Spleen (tissue), 11 donors: ENCODE results near the gene NKX6-2. TPM values are rescaled to one million over a fixed set of nuclear protein-coding genes. Genes with fewer than 3 reads are reported as not detected.

ENCODE experiments used
- DNase-seq: peaks from one replicate; pipeline ENCODE4 v3.0.0-alpha.2; 2020
- H3K27ac ChIP-seq, 8 donors: fragments of 200-600 bp; sonication (generic) in 7 of 8; 1 replicate in 4 of 8; 2 replicates in 4 of 8; pipeline versions ENCODE4 v1.5.0 to v1.8.0; 2016 to 2021; ENCODE audit warnings: inconsistent platforms in 4 of 8, mild to moderate bottlenecking in 4 of 8, moderate library complexity in 1 of 8
- H3K27me3 ChIP-seq, 7 donors: fragments of 200-600 bp; sonication (generic) in 6 of 7; replicated peaks in 1 of 7; 1 replicate in 4 of 7; 2 replicates in 3 of 7; pipeline versions ENCODE4 v1.5.0 to v1.8.0; 2016 to 2021; ENCODE audit warnings: inconsistent platforms in 3 of 7, mild to moderate bottlenecking in 1 of 7
- H3K36me3 ChIP-seq, 6 donors: fragments of 200-600 bp; sonication (generic) in 5 of 6; 1 replicate in 4 of 6; 2 replicates in 2 of 6; pipeline versions ENCODE4 v1.5.0 to v1.8.0; 2016 to 2021; ENCODE audit warnings: inconsistent platforms in 2 of 6
- H3K4me1 ChIP-seq, 6 donors: fragments of 200-600 bp; sonication (generic) in 5 of 6; 1 replicate in 3 of 6; 2 replicates in 3 of 6; pipeline versions ENCODE4 v1.5.0 to v1.8.0; 2016 to 2021; ENCODE audit warnings: inconsistent platforms in 3 of 6
- H3K4me3 ChIP-seq, 8 donors: fragments of 200-600 bp; sonication (generic) in 7 of 8; 1 replicate in 4 of 8; 2 replicates in 4 of 8; pipeline versions ENCODE4 v1.5.0 to v1.8.0; 2016 to 2021; ENCODE audit warnings: inconsistent platforms in 4 of 8, mild to moderate bottlenecking in 4 of 8, moderate library complexity in 2 of 8
- H3K9me3 ChIP-seq, 8 donors: fragments of 200-600 bp; sonication (generic) in 7 of 8; 1 replicate in 4 of 8; 2 replicates in 4 of 8; pipeline versions ENCODE4 v1.5.0 to v1.8.0; 2016 to 2021; ENCODE audit warnings: inconsistent platforms in 4 of 8
- CTCF ChIP-seq, 11 experiments: fragments of 200-600 bp in 7 of 11; fragments of 450-650 bp in 4 of 11; sonication (generic) in 4 of 11; IDR thresholded peaks in 8 of 11; conservative IDR thresholded peaks in 3 of 11; 1 replicate in 7 of 11; 2 replicates in 4 of 11; pipeline versions ENCODE4 v1.4.0 to v1.8.0; 2016 to 2021; ENCODE audit warnings: antibody characterized with exemption in 11 of 11, inconsistent platforms in 4 of 11, mild to moderate bottlenecking in 1 of 11
- POLR2A ChIP-seq, 3 donors: fragments of 450-650 bp; IDR thresholded peaks; one replicate each; pipeline ENCODE4 v1.5.1; 2017; ENCODE audit warnings: antibody characterized with exemption in 3 of 3, mild to moderate bottlenecking in 1 of 3
- POLR2AphosphoS5 ChIP-seq, 3 donors: sonication (generic); formaldehyde crosslinking; IDR thresholded peaks; one replicate each; pipeline ENCODE4 v1.5.1; 2017; ENCODE audit warnings: antibody characterized with exemption in 3 of 3
- WGBS, 5 donors: extraction: QIAGEN DNeasy Blood & Tissue Kit in 3 of 5; methylation state at CpG; one replicate each; pipeline versions ENCODE4 v1.1.5 to v1.1.7; 2013 to 2018; 5-methylcytosine and 5-hydroxymethylcytosine counted together
- intact Hi-C: fragments of 100-400 bp; cut with DNase I; formaldehyde crosslinking; loops from one replicate; pipeline ENCODE4 v1.15.0; 2023; ENCODE audit warnings: low total_unique reads
- polyA plus RNA-seq, 3 donors: library from polyadenylated mRNA; stranded (reverse); fragments of 200-250 nt; gene quantifications; one replicate each; pipeline ENCODE4 v1.2.1, GENCODE V29; 2013
- total RNA-seq, 7 donors: library from RNA; depleted of rRNA in 3 of 7; stranded (reverse); fragments of >200 nt in 3 of 7; fragmentation: NEBNext Ultra II Directional in 4 of 7; extraction: Animal tissue kit (Norgen Biotek cat#: 25700) in 4 of 7; gene quantifications; one replicate each; pipeline versions ENCODE4 v1.1.0 to v1.2.1, GENCODE V29; 2016 to 2021
- donor health status: healthy with polysubstance abuse.
- donor health status: DM: no; HTN: no; CAD: no; lungs with moderate emphysema.
- donor health status: DM: no; HTN: no; CAD: no.
- donor health status: Bipolar disorder and iron deficiency.
- donor health status: healthy.
- donor health status: DM: no; HTN: no; CAD: no.
- donor health status: DM: yes; HTN: yes; CAD: no.

Gene NKX6-2
- total and polyA plus RNA-seq, 10 donors: 0.03 to 0.08 TPM; not detected in 8

GRCh38 chr10:132802694-132803320 lies 16.9 kb upstream of the NKX6-2 start:
- Histone ChIP-seq H3K4me1 (no peaks in the 10 kb centered on the region), H3K4me3 (no peak overlapping the region), H3K27me3 (peaks cover 0 to 13% (median 0%) of the 10 kb centered on the region in 7 donors), H3K36me3 (no peaks in the 10 kb centered on the region), H3K27ac (no peak overlapping the region), H3K9me3 (peaks cover 0 to 8% (median 6%) of the 10 kb centered on the region in 8 donors)
- 77 to 87% (median 82%) methylated on average over 11 to 16 of the region's 16 CpGs for WGBS, 5 donors
- intact Hi-C loops: no loop called here
- DNase-seq: no peak
- TF ChIP-seq CTCF (IDR thresholded peaks at IDR 0.05 in 8 of 11, conservative IDR thresholded peaks at IDR 0.05 in 3 of 11): no peak
- no peak for TF ChIP-seq POLR2A (IDR thresholded peaks at IDR 0.05)
- no peak for TF ChIP-seq POLR2AphosphoS5 (IDR thresholded peaks at IDR 0.05)

DNA sequence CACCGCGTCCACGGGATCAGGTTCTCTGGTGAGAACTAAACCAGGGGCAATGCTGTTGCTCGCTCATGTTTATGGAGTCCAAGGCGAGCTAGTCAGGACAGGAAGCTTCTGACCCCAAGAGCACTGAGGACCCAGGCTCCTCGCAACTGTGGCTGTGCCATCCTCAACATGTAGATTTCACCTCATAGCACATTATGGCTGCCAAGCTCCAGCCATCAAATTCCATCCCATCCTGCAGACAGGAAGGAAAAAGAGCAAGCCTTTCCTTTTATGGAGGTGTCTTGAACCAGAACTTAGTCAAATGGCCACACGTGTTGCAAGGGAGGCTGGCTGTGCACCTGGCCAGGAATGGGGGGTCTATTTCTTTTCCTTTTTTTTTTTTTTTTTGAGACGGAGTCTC lies 16.1 kb upstream of the NKX6-2 start:
- intact Hi-C loops: no loop called here
- Histone ChIP-seq H3K4me1 (no peaks in the 10 kb centered on the region), H3K27me3 (peaks cover 0 to 8% (median 0%) of the 10 kb centered on the region in 7 donors), H3K27ac (no peak overlapping the region), H3K36me3 (no peaks in the 10 kb centered on the region), H3K4me3 (no peak overlapping the region), H3K9me3 (peaks cover 0 to 8% (median 6%) of the 10 kb centered on the region in 8 donors)
- DNase-seq: no peak
- TF ChIP-seq POLR2A (IDR thresholded peaks at IDR 0.05) (no peak), CTCF (IDR thresholded peaks at IDR 0.05 in 8 of 11, conservative IDR thresholded peaks at IDR 0.05 in 3 of 11) (no peak), POLR2AphosphoS5 (IDR thresholded peaks at IDR 0.05) (no peak)
- WGBS, 5 donors: 82 to 92% (median 89%) methylated on average over 8 of the region's 8 CpGs

DNA sequence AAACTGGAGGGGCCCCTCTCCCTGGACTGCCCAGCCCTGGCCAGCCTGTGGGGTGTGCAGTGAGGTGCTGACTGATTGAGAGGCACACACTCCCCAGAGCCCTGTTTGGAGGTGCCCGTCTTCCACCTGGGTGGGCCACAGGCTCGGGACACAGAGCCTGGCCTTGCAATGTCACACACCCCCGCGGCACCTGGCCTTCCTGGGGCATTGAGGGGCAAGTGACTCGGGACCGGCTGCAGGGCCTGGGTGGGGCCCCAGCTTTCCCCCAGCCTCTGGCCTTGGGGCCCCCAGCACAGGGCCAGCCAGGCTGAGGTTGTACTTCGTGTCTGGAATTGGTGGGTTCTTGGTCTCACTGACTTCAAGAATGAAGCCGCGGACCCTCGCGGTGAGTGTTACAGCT lies 13.9 kb upstream of the NKX6-2 start:
- 86 to 100% (median 90%) methylated on average over 6 to 11 of the region's 11 CpGs for WGBS, 5 donors
- no peaks in the 10 kb centered on the region for H3K36me3 ChIP-seq
- no peaks in the 10 kb centered on the region for H3K4me1 ChIP-seq
- H3K9me3 ChIP-seq: peaks cover 0 to 8% (median 6%) of the 10 kb centered on the region in 8 donors
- H3K4me3 ChIP-seq: no peak overlapping the region
- H3K27ac ChIP-seq: no peak overlapping the region
- peaks cover 0 to 11% (median 0%) of the 10 kb centered on the region in 7 donors for H3K27me3 ChIP-seq
- intact Hi-C loops: no loop called here
- DNase-seq: no peak
- TF ChIP-seq POLR2A (IDR thresholded peaks at IDR 0.05) (no peak), CTCF (IDR thresholded peaks at IDR 0.05 in 8 of 11, conservative IDR thresholded peaks at IDR 0.05 in 3 of 11) (no peak), POLR2AphosphoS5 (IDR thresholded peaks at IDR 0.05) (no peak)

GRCh38 chr10:132798876-132799275 lies 12.9 kb upstream of the NKX6-2 start:
- Histone ChIP-seq H3K36me3 (no peaks in the 10 kb centered on the region), H3K27me3 (peaks cover 0 to 21% (median 0%) of the 10 kb centered on the region in 7 donors), H3K4me1 (no peaks in the 10 kb centered on the region), H3K9me3 (peaks cover 0 to 8% (median 6%) of the 10 kb centered on the region in 8 donors), H3K4me3 (no peak overlapping the region), H3K27ac (no peak overlapping the region)
- DNase-seq: no peak
- TF ChIP-seq POLR2A (IDR thresholded peaks at IDR 0.05) (no peak), CTCF (IDR thresholded peaks at IDR 0.05 in 8 of 11, conservative IDR thresholded peaks at IDR 0.05 in 3 of 11) (no peak), POLR2AphosphoS5 (IDR thresholded peaks at IDR 0.05) (no peak)
- 82 to 95% (median 88%) methylated on average over 11 to 15 of the region's 15 CpGs for WGBS, 5 donors
- intact Hi-C loops: no loop called here
